Caco-2 (cell line): ENCODE results near the gene TMEM100. TPM values are rescaled to one million over a fixed set of nuclear protein-coding genes. Genes with fewer than 3 reads are reported as not detected.

Source experiments
- BruUV-seq: library from RNA; stranded (reverse); fragments of 400-500 nt; replicated peaks from 2 replicates; lab custom pipeline; 2021; lab: Mats Ljungman, UMichigan
- CTCF ChIA-PET: fragments of 300-600 bp; sonication (Branson Sonifier 250); formaldehyde crosslinking; loops from one replicate; lab custom pipeline; 2022; ENCODE audit warnings: antibody characterized with exemption; lab: Charles Lee
- POLR2A ChIA-PET: fragments of 300-600 bp; sonication (Branson Sonifier 250); formaldehyde crosslinking; loops from one replicate; lab custom pipeline; 2022; ENCODE audit warnings: antibody characterized with exemption; lab: Charles Lee
- DNase-seq, 2 experiments: peaks; one replicate each; pipeline versions ENCODE4 v3.0.0 to v3.0.0-alpha.2; 2020 to 2022
- H3K27me3 ChIP-seq: replicated peaks from 2 replicates; pipeline ENCODE4 v1.6.0; 2011; ENCODE audit warnings: low read length; ENCODE audit not compliant: control insufficient read depth, insufficient read depth
- H3K36me3 ChIP-seq: 2 replicates; pipeline ENCODE4 v1.5.1; 2011; ENCODE audit warnings: low read length; ENCODE audit not compliant: control insufficient read depth, insufficient read depth
- H3K4me1 ChIP-seq: fragments of 250-450 bp; sonication (Bioruptor Pico); 2 replicates; pipeline ENCODE4 v1.5.1; 2020; ENCODE audit warnings: mild to moderate bottlenecking
- H3K4me3 ChIP-seq: 2 replicates; pipeline ENCODE4 v1.5.1; 2011; ENCODE audit warnings: low read depth, mild to moderate bottlenecking, control low read depth, low read length
- H3K9me3 ChIP-seq: fragments of 250-450 bp; sonication (Bioruptor Pico); 2 replicates; pipeline ENCODE4 v1.5.1; 2020; ENCODE audit warnings: mild to moderate bottlenecking, moderate library complexity
- H3K27ac Mint-ChIP-seq: one replicate; pipeline ENCODE4 v1.8.0; 2022; ENCODE audit warnings: mixed read lengths; ENCODE audit not compliant: unreplicated experiment
- H3K27me3 Mint-ChIP-seq: one replicate; pipeline ENCODE4 v1.8.0; 2022; ENCODE audit warnings: mixed read lengths; ENCODE audit not compliant: insufficient read depth, unreplicated experiment
- H3K36me3 Mint-ChIP-seq: one replicate; pipeline ENCODE4 v1.8.0; 2022; ENCODE audit warnings: mild to moderate bottlenecking, mixed read lengths; ENCODE audit not compliant: insufficient read depth, unreplicated experiment
- H3K4me1 Mint-ChIP-seq: one replicate; pipeline ENCODE4 v1.8.0; 2022; ENCODE audit warnings: low read depth, mixed read lengths; ENCODE audit not compliant: unreplicated experiment
- H3K4me3 Mint-ChIP-seq: one replicate; pipeline ENCODE4 v1.8.0; 2022; ENCODE audit warnings: mild to moderate bottlenecking, moderate library complexity, mixed read lengths; ENCODE audit not compliant: unreplicated experiment
- H3K9me3 Mint-ChIP-seq: one replicate; pipeline ENCODE4 v1.8.0; 2022; ENCODE audit warnings: mixed read lengths; ENCODE audit not compliant: unreplicated experiment
- intact Hi-C: fragments of 100-400 bp; cut with micrococcal nuclease; formaldehyde crosslinking; loops from one replicate; pipeline ENCODE4 v1.10.0; 2022; ENCODE audit not compliant: unreplicated experiment
- total RNA-seq: library from RNA; stranded (reverse); gene quantifications from 2 replicates; pipeline ENCODE4 v1.2.3, GENCODE V29; 2022
- TF ChIP-seq, protein P1 (sequence below), 2 experiments: fragments of 200-600 bp in 1 of 2; IDR thresholded peaks; 1 replicate in 1 of 2; 2 replicates in 1 of 2; pipeline versions ENCODE4 v1.5.1 to v1.8.0; 2011 to 2022; ENCODE audit warnings: antibody characterized with exemption in 1 of 2, control low read depth in 1 of 2, inconsistent platforms in 1 of 2, low read depth in 1 of 2, low read length in 1 of 2, mild to moderate bottlenecking in 1 of 2, moderate library complexity in 1 of 2; ENCODE audit not compliant: insufficient read depth in 1 of 2, severe bottlenecking in 1 of 2, unreplicated experiment in 1 of 2

TMEM100 gene
- total RNA-seq, 1 experiment from 2014 or later = not detected

DNA sequence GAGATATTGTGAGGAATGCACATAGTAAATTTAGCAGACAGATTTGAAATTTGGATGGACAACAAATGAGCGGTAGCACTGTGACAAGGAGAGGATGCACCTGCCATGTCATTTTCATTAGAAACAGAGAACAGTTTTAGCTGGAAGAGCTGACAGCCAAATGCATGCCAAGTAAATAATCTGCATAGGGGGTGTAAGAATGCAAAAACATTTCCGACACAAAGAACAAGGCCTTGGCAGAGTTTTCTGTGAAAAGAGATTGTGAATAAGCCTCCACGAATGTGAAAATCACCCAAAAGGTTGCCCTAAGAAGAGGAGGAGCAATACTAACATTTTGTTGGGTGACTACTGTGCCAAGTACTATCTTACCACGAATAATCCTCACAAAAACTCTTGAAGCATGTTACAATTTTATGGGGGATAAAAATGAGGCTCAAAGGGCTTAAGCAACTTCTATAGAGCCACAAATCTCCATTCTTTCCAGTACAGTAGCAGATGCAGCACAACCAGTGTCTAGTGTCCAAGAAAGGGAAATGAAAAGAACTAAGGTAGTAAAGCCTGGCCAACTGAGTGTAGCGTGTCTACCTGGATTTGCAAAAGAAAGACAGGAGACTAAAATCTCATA is 28.3 kb downstream of the TMEM100 start:
- no peak overlapping the region for H3K27ac Mint-ChIP-seq
- TF ChIP-seq, protein P1, sequence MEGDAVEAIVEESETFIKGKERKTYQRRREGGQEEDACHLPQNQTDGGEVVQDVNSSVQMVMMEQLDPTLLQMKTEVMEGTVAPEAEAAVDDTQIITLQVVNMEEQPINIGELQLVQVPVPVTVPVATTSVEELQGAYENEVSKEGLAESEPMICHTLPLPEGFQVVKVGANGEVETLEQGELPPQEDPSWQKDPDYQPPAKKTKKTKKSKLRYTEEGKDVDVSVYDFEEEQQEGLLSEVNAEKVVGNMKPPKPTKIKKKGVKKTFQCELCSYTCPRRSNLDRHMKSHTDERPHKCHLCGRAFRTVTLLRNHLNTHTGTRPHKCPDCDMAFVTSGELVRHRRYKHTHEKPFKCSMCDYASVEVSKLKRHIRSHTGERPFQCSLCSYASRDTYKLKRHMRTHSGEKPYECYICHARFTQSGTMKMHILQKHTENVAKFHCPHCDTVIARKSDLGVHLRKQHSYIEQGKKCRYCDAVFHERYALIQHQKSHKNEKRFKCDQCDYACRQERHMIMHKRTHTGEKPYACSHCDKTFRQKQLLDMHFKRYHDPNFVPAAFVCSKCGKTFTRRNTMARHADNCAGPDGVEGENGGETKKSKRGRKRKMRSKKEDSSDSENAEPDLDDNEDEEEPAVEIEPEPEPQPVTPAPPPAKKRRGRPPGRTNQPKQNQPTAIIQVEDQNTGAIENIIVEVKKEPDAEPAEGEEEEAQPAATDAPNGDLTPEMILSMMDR (IDR thresholded peaks at IDR 0.05; ENCODE audit: insufficient read depth in 1 of 2, low read depth in 1 of 2, low read length in 1 of 2, severe bottlenecking in 1 of 2, unreplicated experiment in 1 of 2) = no peak

DNA sequence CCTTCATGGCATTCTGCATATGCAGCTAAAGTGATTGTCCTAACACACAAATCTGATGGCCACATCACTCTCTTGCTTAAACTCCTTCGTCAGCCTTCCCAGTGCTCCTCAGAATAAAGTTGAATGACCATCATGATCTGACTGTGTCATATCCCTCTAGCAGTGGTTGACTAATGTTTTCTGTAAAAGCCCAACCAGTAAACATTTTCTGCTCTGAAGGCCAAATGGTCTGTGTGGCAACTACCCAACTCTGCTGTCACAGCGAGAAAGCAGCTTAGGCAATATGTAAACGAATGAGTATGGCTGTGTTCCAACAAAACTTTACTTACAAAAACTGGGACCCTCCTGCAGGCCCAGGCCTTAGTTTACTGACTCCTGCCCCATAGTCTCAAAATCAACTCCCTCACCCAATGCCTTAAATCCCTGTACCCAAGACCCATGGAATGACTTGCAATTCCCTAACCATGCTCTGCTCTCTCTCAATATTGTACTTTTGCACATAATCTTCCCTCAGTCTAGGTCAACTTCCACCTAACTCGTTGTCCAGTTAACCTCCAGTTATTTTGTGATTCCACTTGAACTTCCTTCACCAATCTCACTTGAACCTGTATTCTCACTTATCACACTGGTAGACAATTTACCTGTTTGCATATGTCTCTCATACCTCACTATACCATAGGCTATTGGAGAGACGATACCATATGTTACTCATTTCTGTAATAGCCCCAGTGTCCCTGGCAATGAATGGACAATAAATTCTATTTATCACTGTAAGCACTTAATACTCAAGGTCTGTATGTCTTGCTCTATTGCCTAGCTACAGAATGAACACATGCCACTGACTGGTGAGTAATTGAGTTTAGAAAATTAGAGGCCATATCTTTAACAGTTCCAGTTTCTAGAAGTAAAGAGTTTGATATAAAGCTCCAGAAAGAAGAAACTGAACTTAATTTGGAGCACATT is 29.1 kb downstream of the TMEM100 start:
- TF ChIP-seq, protein P1 (IDR thresholded peaks at IDR 0.05; ENCODE audit: insufficient read depth in 1 of 2, low read depth in 1 of 2, low read length in 1 of 2, severe bottlenecking in 1 of 2, unreplicated experiment in 1 of 2) = no peak
- H3K36me3 Mint-ChIP-seq = no peaks in the 10 kb centered on the region
- no peak for DNase-seq
- ChIA-PET CTCF (no interaction called here), POLR2A (no interaction called here)
- Histone ChIP-seq H3K4me1 (no peaks in the 10 kb centered on the region), H3K9me3 (no peaks in the 10 kb centered on the region), H3K4me3 (no peak overlapping the region), H3K36me3 (no peaks in the 10 kb centered on the region; the same call in 1 of the 2 replicates), H3K27me3 (no peaks in the 10 kb centered on the region)
- no peak overlapping the region for H3K4me3 Mint-ChIP-seq
- H3K4me1 Mint-ChIP-seq = no peaks in the 10 kb centered on the region
- intact Hi-C loops = no loop called here
- no TSS peak for BruUV-seq
- no peaks in the 10 kb centered on the region for H3K9me3 Mint-ChIP-seq
- H3K27me3 Mint-ChIP-seq = peaks cover 17% of the 10 kb centered on the region
- H3K27ac Mint-ChIP-seq = no peak overlapping the region

More for the DNA sequence above, 28.3 kb downstream of the TMEM100 start:
- no peak overlapping the region for H3K4me3 ChIP-seq
- no peaks in the 10 kb centered on the region for H3K27me3 ChIP-seq
- no peaks in the 10 kb centered on the region; the same call in 1 of the 2 replicates for H3K36me3 ChIP-seq
- no peaks in the 10 kb centered on the region for H3K4me1 Mint-ChIP-seq
- ChIA-PET POLR2A (no interaction called here), CTCF (no interaction called here)
- no peaks in the 10 kb centered on the region for H3K36me3 Mint-ChIP-seq
- no TSS peak for BruUV-seq
- intact Hi-C loops = no loop called here
- H3K4me3 Mint-ChIP-seq = no peak overlapping the region
- DNase-seq = no peak
- H3K27me3 Mint-ChIP-seq = peaks cover 15% of the 10 kb centered on the region
- no peaks in the 10 kb centered on the region for H3K9me3 Mint-ChIP-seq
- no peaks in the 10 kb centered on the region for H3K4me1 ChIP-seq
- no peaks in the 10 kb centered on the region for H3K9me3 ChIP-seq

DNA sequence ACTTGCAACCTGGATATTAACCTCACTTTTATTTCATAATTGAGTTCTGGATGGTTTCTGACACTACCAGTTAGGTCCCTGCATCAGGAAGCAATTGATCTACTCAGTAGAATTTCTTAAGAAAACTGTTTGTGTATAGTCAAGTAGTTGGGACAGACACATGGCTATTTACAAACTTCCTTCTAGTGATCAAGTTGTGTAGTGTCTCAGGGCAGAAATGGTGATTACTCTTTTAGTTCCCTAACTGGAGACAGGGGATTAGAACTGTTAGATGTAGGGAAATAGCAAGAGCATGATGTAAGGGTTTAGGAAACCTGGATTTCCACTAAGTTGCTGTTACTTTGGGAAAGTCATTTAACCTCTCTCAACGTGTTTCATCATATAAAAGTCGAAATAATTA is 30.4 kb downstream of the TMEM100 start:
- Mint-ChIP-seq H3K4me3 (no peak overlapping the region), H3K36me3 (no peaks in the 10 kb centered on the region), H3K27me3 (peaks cover 8% of the 10 kb centered on the region), H3K4me1 (no peaks in the 10 kb centered on the region), H3K9me3 (no peaks in the 10 kb centered on the region), H3K27ac (no peak overlapping the region)
- CTCF ChIA-PET = no interaction called here
- Histone ChIP-seq H3K27me3 (no peaks in the 10 kb centered on the region; the same call in 1 of the 2 replicates), H3K36me3 (no peaks in the 10 kb centered on the region; the same call in 1 of the 2 replicates), H3K4me1 (no peaks in the 10 kb centered on the region), H3K4me3 (no peak overlapping the region), H3K9me3 (peaks cover 2% of the 10 kb centered on the region)
- no peak for DNase-seq
- POLR2A ChIA-PET = no interaction called here
- TF ChIP-seq, protein P1 (IDR thresholded peaks at IDR 0.05; ENCODE audit: insufficient read depth in 1 of 2, low read depth in 1 of 2, low read length in 1 of 2, severe bottlenecking in 1 of 2, unreplicated experiment in 1 of 2) = no peak
- intact Hi-C loops = no loop called here
- BruUV-seq = no TSS peak
